HCT116 (cell line): Measurements from ENCODE around the gene RAB8B. TPM values are rescaled to one million over a fixed set of nuclear protein-coding genes. Genes with fewer than 3 reads are reported as not detected.

Source experiments
- ATAC-seq: fragments of 200-7000 bp; cut with Tn5 transposase; 2 replicates; pipeline ENCODE4 v1.9.1; 2020; ENCODE audit warnings: mild to moderate bottlenecking, moderate library complexity
- BruUV-seq: library from RNA; stranded (reverse); fragments of 400-500 nt; replicated peaks from 2 replicates; lab custom pipeline; 2021; lab: Mats Ljungman, UMichigan
- CTCF ChIA-PET: fragments of 300-600 bp; sonication (Branson Sonifier 250); formaldehyde crosslinking; loops from one replicate; lab custom pipeline; 2021; ENCODE audit warnings: antibody characterized with exemption; lab: Charles Lee
- POLR2A ChIA-PET: fragments of 300-600, 350-600 bp; sonication (Branson Sonifier 250); formaldehyde crosslinking; loops from one replicate; lab custom pipeline; 2021; ENCODE audit warnings: antibody characterized with exemption; lab: Charles Lee
- RAD21 ChIA-PET, 2 experiments: fragments of 300-600 bp; sonication (Branson Sonifier 250); formaldehyde crosslinking; loops; one replicate each; lab custom pipeline; 2023; ENCODE audit warnings: low total read pairs in 2 of 2; ENCODE audit not compliant: uncharacterized antibody in 2 of 2, unreplicated experiment in 2 of 2, low non-redundant PET in 1 of 2; lab: Charles Lee
- DNase-seq: peaks from one replicate; pipeline ENCODE4 v3.0.0-alpha.2; 2010; ENCODE audit warnings: low read depth, low spot score
- H2AFZ ChIP-seq: fragments of 200-600 bp; shearing (Covaris generic), sonication (generic); 2 replicates; pipeline ENCODE4 v1.6.1; 2017; ENCODE audit warnings: low read depth, mixed run types, mixed read lengths, antibody characterized with exemption, low read length; ENCODE audit not compliant: poor library complexity, severe bottlenecking
- H3K27ac ChIP-seq: 2 replicates; pipeline ENCODE4 v1.5.1; 2012; ENCODE audit warnings: low read depth, low read length
- H3K27me3 ChIP-seq: fragments of 200-600 bp; sonication (generic); 2 replicates; pipeline ENCODE4 v1.6.1; 2016; ENCODE audit warnings: mixed run types, low read length, mixed read lengths; ENCODE audit not compliant: insufficient read depth
- H3K36me3 ChIP-seq, 2 experiments: fragments of 200-500 bp in 1 of 2; fragments of 200-600 bp in 1 of 2; sonication (Bioruptor generic) in 1 of 2; sonication (generic) in 1 of 2; 2 replicates each; pipeline versions ENCODE4 v1.5.1 to v1.6.1; 2014 to 2016; ENCODE audit warnings: low read length in 2 of 2, inconsistent platforms in 1 of 2, mixed read lengths in 1 of 2, mixed run types in 1 of 2; ENCODE audit not compliant: insufficient read depth in 2 of 2, control insufficient read depth in 1 of 2
- H3K4me1 ChIP-seq, 2 experiments: fragments of 200-600 bp in 1 of 2; sonication (generic) in 1 of 2; 2 replicates each; pipeline versions ENCODE4 v1.5.1 to v1.6.1; 2012 to 2017; ENCODE audit warnings: low read length in 2 of 2, inconsistent platforms in 1 of 2, mild to moderate bottlenecking in 1 of 2, mixed read lengths in 1 of 2, mixed run types in 1 of 2, moderate library complexity in 1 of 2; ENCODE audit not compliant: insufficient read depth in 2 of 2, control insufficient read depth in 1 of 2
- H3K4me2 ChIP-seq: fragments of 200-600 bp; sonication (generic); 2 replicates; pipeline ENCODE4 v1.6.1; 2017; ENCODE audit warnings: mixed run types, low read length, mixed read lengths
- H3K4me3 ChIP-seq, 2 experiments: fragments of 200-600 bp in 1 of 2; sonication (generic) in 1 of 2; replicated peaks in 1 of 2; 2 replicates each; pipeline ENCODE4 v1.5.1; 2011 to 2016; ENCODE audit warnings: low read length in 2 of 2, control low read depth in 1 of 2, low read depth in 1 of 2, mild to moderate bottlenecking in 1 of 2, mixed read lengths in 1 of 2, mixed run types in 1 of 2
- H3K79me2 ChIP-seq: fragments of 200-600 bp; sonication (generic); 2 replicates; pipeline ENCODE4 v1.6.1; 2017; ENCODE audit warnings: mild to moderate bottlenecking, mixed run types, low read length, moderate library complexity, mixed read lengths; ENCODE audit not compliant: insufficient read depth
- H3K9ac ChIP-seq: fragments of 200-600 bp; sonication (generic); 2 replicates; pipeline ENCODE4 v1.6.1; 2016; ENCODE audit warnings: low read length, mixed read lengths
- H3K9me2 ChIP-seq: fragments of 200-600 bp; sonication (generic), shearing (Covaris generic); 2 replicates; pipeline ENCODE4 v1.6.1; 2017; ENCODE audit warnings: mixed run types, mild to moderate bottlenecking, moderate library complexity; ENCODE audit not compliant: insufficient read depth
- H3K9me3 ChIP-seq, 2 experiments: fragments of 200-500 bp in 1 of 2; fragments of 200-600 bp in 1 of 2; sonication (Bioruptor generic) in 1 of 2; sonication (generic) in 1 of 2; 2 replicates each; pipeline ENCODE4 v1.6.1; 2014 to 2017; ENCODE audit warnings: low read length in 2 of 2, mixed read lengths in 2 of 2, inconsistent platforms in 1 of 2, low read depth in 1 of 2, mild to moderate bottlenecking in 1 of 2, mixed run types in 1 of 2, moderate library complexity in 1 of 2; ENCODE audit not compliant: control insufficient read depth in 1 of 2, insufficient read depth in 1 of 2
- H4K20me1 ChIP-seq: fragments of 200-600 bp; sonication (generic), shearing (Covaris generic); 2 replicates; pipeline ENCODE4 v1.6.1; 2017; ENCODE audit warnings: mixed run types, mild to moderate bottlenecking, moderate library complexity; ENCODE audit not compliant: insufficient read depth
- ATF3 ChIP-seq: IDR thresholded peaks from 2 replicates; pipeline ENCODE4 v1.6.1; 2012
- CBX3 ChIP-seq: IDR thresholded peaks from 2 replicates; pipeline ENCODE4 v1.6.1; 2012; ENCODE audit warnings: low read depth
- EGR1 ChIP-seq: IDR thresholded peaks from 2 replicates; pipeline ENCODE4 v1.6.1; 2012; ENCODE audit warnings: low read depth
- EZH2 ChIP-seq: fragments of 200-600 bp; sonication (generic); IDR thresholded peaks from 2 replicates; pipeline ENCODE4 v1.6.1; 2017; ENCODE audit warnings: antibody characterized with exemption, mixed run types
- FOSL1 ChIP-seq: IDR thresholded peaks from 2 replicates; pipeline ENCODE4 v1.6.1; 2012; ENCODE audit warnings: low read depth
- JUND ChIP-seq: IDR thresholded peaks from 2 replicates; pipeline ENCODE4 v1.6.1; 2012
- MAX ChIP-seq: IDR thresholded peaks from 2 replicates; pipeline ENCODE4 v1.6.1; 2012
- POLR2A ChIP-seq: IDR thresholded peaks from 2 replicates; pipeline ENCODE4 v1.7.0; 2011; ENCODE audit warnings: borderline replicate concordance; ENCODE audit not compliant: insufficient read depth, insufficient read length; ENCODE audit errors: extremely low read depth
- POLR2AphosphoS5 ChIP-seq: IDR thresholded peaks from 2 replicates; pipeline ENCODE4 v1.6.1; 2011; ENCODE audit warnings: mild to moderate bottlenecking, low read depth, low read length, moderate library complexity
- RAD21 ChIP-seq: IDR thresholded peaks from 2 replicates; pipeline ENCODE4 v1.6.1; 2012; ENCODE audit warnings: low read depth, mild to moderate bottlenecking
- SIN3A ChIP-seq: IDR thresholded peaks from 2 replicates; pipeline ENCODE4 v1.6.1; 2012; ENCODE audit warnings: low read depth
- SRF ChIP-seq: IDR thresholded peaks from 2 replicates; pipeline ENCODE4 v1.6.1; 2012; ENCODE audit warnings: low read depth
- TCF7L2 ChIP-seq: IDR thresholded peaks from 2 replicates; pipeline ENCODE4 v1.7.0; 2011; ENCODE audit warnings: borderline replicate concordance, inconsistent platforms; ENCODE audit not compliant: insufficient read depth, insufficient read length; ENCODE audit errors: extremely low read depth
- YY1 ChIP-seq: IDR thresholded peaks from 2 replicates; pipeline ENCODE4 v1.6.1; 2011; ENCODE audit warnings: low read length, low read depth, moderate library complexity, mild to moderate bottlenecking; ENCODE audit not compliant: insufficient replicate concordance; ENCODE audit errors: extremely low read depth
- ZBTB33 ChIP-seq: IDR thresholded peaks from 2 replicates; pipeline ENCODE4 v1.6.1; 2011; ENCODE audit warnings: mild to moderate bottlenecking, low read length, moderate library complexity; ENCODE audit not compliant: insufficient replicate concordance; ENCODE audit errors: extremely low read depth
- ZFX ChIP-seq: fragments of 450-650 bp; IDR thresholded peaks from 2 replicates; pipeline ENCODE4 v1.6.1; 2017
- ZNF274 ChIP-seq: fragments of 200-500 bp; sonication (Bioruptor generic); IDR thresholded peaks from 2 replicates; pipeline ENCODE4 v1.6.1; 2014; ENCODE audit warnings: mild to moderate bottlenecking, low read depth, low read length, inconsistent platforms
- intact Hi-C: fragments of 100-400 bp; cut with micrococcal nuclease; formaldehyde crosslinking; loops from 2 replicates; pipeline ENCODE4 v1.10.0; 2022
- total RNA-seq: library from RNA; stranded (reverse); gene quantifications from one replicate; pipeline ENCODE4 v1.2.1, GENCODE V29; 2021; ENCODE audit not compliant: unreplicated experiment

RAB8B gene
- total RNA-seq, 1 experiment from 2014 or later, result 19.4 TPM

- Histone ChIP-seq H3K79me2 (no peaks in the 10 kb centered on the region), H3K4me1 (no peaks in the 10 kb centered on the region), H4K20me1 (no peaks in the 10 kb centered on the region), H3K9me3 (no peaks in the 10 kb centered on the region), H3K9ac (no peak overlapping the region), H2AFZ (no peak overlapping the region), H3K4me3 (no peak overlapping the region), H3K4me2 (no peak overlapping the region), H3K27ac (no peak overlapping the region), H3K36me3 (no peaks in the 10 kb centered on the region), H3K9me2 (no peaks in the 10 kb centered on the region), H3K27me3 (no peaks in the 10 kb centered on the region)
- CTCF ChIA-PET, result no interaction called here
- intact Hi-C loops, result no loop called here
- POLR2A ChIA-PET, result no interaction called here
- RAD21 ChIA-PET, result no interaction called here
- no TSS peak for BruUV-seq
- ATAC-seq (no peak), DNase-seq (no peak)
- TF ChIP-seq SRF (no peak), ZNF274 (no peak), CBX3 (no peak), ZBTB33 (no peak), RAD21 (no peak), MAX (no peak), POLR2AphosphoS5 (no peak)
Observed at GRCh38 chr15:63308491-63308890, 119.1 kb downstream of the RAB8B start.

GRCh38 chr15:63308947-63309346, 119.5 kb downstream of the RAB8B start:
- intact Hi-C loops, result no loop called here
- ChIA-PET RAD21 (no interaction called here), POLR2A (no interaction called here), CTCF (no interaction called here)
- no peak overlapping the region for H3K4me3 ChIP-seq
- no peaks in the 10 kb centered on the region for H3K79me2 ChIP-seq
- no peaks in the 10 kb centered on the region for H3K36me3 ChIP-seq
- H3K27ac ChIP-seq, result no peak overlapping the region
- H3K27me3 ChIP-seq, result no peaks in the 10 kb centered on the region
- DNase-seq (no peak), ATAC-seq (no peak)
- no peak overlapping the region for H2AFZ ChIP-seq
- H3K9me3 ChIP-seq, result no peaks in the 10 kb centered on the region
- no peak overlapping the region for H3K4me2 ChIP-seq
- BruUV-seq, result no TSS peak
- H3K9ac ChIP-seq, result no peak overlapping the region
- H3K9me2 ChIP-seq, result no peaks in the 10 kb centered on the region
- no peaks in the 10 kb centered on the region for H3K4me1 ChIP-seq
- no peaks in the 10 kb centered on the region for H4K20me1 ChIP-seq
- no peak for TF ChIP-seq JUND
- no peak for TF ChIP-seq MAX
- no peak for TF ChIP-seq POLR2A
- no peak for TF ChIP-seq TCF7L2
- TF ChIP-seq SIN3A, result no peak
- TF ChIP-seq ZNF274, result no peak
- TF ChIP-seq ATF3, result no peak
- TF ChIP-seq EZH2, result no peak
- TF ChIP-seq RAD21, result no peak
- no peak for TF ChIP-seq EGR1
- no peak for TF ChIP-seq ZFX
- TF ChIP-seq YY1, result no peak
- no peak for TF ChIP-seq FOSL1
